ENCODE measurements around the gene GARIN5A.

The GARIN5A gene

DNA sequence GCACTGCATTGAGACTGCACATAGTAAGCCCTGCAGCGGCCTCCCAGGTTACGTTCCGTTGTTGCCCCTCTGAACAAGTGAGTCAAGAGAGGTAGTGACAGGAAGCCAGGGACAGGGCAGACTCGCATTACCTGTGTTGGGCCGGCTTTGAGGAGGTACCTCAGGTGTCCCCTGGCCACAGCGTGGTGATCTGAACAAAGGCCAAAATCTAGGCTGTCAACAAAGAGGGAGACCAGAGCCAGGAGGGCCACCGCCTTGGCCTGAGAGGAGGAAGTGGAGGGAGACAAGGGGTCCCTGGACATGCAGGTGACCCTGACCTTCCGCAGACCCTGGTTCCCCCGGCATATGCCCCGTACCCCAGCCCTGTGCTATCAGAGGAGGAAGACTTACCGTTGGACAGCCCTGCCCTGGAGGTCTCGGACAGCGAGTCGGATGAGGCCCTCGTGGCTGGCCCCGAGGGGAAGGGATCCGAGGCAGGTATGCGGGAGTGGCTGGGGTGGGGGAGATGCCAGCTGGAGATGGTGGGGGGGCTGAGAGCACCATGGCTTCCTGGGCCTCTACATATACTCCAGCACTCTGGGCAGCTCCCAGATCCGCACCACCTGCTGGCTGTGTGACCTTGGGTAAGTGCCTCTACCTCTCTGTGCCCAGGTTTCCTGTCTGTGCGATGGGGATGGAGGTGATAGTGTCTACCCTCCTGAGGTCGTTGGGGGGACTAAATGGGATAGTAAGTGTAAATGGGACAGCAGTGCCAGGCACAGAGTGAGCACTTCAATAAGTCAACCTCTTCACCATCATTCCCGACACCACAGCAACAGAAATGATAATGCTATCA, 53.2 kb downstream of the GARIN5A start:
- no peak for DNase-seq
- H3K4me3 ChIP-seq (ENCODE audit: low read depth, low read length) = no peak overlapping the region
- no peaks in the 10 kb centered on the region for H3K36me3 ChIP-seq (replicated peaks)
- in situ Hi-C loops (cut with HindIII; ENCODE audit: low pct_ligation_motif_present, low sequenced_read_pairs) = no loop called here
- TF ChIP-seq, protein P1, sequence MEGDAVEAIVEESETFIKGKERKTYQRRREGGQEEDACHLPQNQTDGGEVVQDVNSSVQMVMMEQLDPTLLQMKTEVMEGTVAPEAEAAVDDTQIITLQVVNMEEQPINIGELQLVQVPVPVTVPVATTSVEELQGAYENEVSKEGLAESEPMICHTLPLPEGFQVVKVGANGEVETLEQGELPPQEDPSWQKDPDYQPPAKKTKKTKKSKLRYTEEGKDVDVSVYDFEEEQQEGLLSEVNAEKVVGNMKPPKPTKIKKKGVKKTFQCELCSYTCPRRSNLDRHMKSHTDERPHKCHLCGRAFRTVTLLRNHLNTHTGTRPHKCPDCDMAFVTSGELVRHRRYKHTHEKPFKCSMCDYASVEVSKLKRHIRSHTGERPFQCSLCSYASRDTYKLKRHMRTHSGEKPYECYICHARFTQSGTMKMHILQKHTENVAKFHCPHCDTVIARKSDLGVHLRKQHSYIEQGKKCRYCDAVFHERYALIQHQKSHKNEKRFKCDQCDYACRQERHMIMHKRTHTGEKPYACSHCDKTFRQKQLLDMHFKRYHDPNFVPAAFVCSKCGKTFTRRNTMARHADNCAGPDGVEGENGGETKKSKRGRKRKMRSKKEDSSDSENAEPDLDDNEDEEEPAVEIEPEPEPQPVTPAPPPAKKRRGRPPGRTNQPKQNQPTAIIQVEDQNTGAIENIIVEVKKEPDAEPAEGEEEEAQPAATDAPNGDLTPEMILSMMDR (IDR thresholded peaks at IDR 0.05; ENCODE audit: low read depth, low read length, missing control alignments) = no peak
- no peak overlapping the region for H3K27ac ChIP-seq
- H3K27me3 ChIP-seq (replicated peaks) = peaks cover 10% of the 10 kb centered on the region

DNA sequence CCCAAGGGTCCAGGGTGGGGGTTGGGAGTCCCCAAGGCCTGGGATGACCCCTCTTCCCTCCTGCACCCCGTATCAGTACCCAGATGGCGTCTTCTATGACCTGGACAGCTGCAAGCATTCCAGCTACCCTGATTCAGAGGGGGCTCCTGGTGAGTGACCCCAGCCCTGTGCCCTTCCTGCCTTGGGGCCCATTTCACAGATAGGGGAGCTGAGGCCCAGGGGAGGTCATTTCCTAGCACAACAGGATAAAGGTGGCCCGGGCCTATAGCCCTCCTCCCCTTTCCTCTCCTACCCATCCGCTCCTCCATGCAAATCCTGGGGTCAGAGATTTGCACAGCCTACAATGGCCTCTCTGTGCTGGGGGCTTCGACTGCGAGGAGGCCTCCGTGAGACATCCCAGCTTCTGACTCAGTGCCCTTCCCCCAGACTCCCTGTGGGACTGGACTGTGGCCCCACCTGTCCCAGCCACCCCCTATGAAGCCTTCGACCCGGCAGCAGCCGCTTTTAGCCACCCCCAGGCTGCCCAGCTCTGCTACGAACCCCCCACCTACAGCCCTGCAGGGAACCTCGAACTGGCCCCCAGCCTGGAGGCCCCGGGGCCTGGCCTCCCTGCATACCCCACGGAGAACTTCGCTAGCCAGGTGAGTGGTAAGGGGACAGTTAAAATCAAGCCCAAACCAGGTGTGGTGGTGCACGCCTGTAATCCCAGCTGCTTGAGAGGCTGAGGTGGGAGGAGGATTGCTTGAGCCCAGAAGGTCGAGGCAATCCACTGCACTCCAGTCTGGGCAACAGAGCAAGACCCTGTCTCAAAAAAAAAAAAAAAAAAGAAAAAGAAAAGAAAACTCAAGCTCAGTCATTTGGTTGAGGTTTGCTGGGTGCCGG, 54.0 kb downstream of the GARIN5A start:
- in situ Hi-C loops (cut with HindIII; ENCODE audit: low pct_ligation_motif_present, low sequenced_read_pairs) = no loop called here
- H3K36me3 ChIP-seq (replicated peaks) = no peaks in the 10 kb centered on the region
- no peak overlapping the region for H3K27ac ChIP-seq
- DNase-seq = no peak
- TF ChIP-seq, protein P1 (IDR thresholded peaks at IDR 0.05; ENCODE audit: low read depth, low read length, missing control alignments) = no peak
- H3K27me3 ChIP-seq (replicated peaks) = peaks cover 12% of the 10 kb centered on the region
- no peak overlapping the region for H3K4me3 ChIP-seq (ENCODE audit: low read depth, low read length)

DNA sequence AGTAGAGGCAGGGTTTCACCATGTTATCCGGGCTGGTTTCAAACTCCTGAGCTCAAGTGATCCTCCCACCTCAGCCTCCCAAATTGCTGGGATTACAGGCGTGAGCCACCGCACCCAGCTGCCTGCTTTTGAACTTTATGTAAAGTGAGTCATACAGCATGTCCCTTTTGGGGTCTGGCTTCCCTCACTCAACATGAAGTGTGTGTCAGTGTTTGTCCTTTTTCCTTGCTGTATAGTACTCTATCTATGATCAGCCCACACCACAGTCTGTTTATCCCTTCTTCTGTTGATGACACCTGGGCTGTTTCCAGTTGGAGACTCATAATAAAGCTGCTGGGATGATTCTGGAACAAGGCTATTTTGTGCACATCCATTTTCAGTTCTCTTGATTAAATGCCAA, 55.8 kb downstream of the GARIN5A start:
- Histone ChIP-seq H3K27me3 (replicated peaks) (peaks cover 12% of the 10 kb centered on the region), H3K4me3 (ENCODE audit: low read depth, low read length) (no peak overlapping the region), H3K36me3 (replicated peaks) (no peaks in the 10 kb centered on the region), H3K27ac (no peak overlapping the region)
- in situ Hi-C loops (cut with HindIII; ENCODE audit: low pct_ligation_motif_present, low sequenced_read_pairs) = no loop called here
- DNase-seq = no peak
- TF ChIP-seq, protein P1 (IDR thresholded peaks at IDR 0.05; ENCODE audit: low read depth, low read length, missing control alignments) = no peak

DNA sequence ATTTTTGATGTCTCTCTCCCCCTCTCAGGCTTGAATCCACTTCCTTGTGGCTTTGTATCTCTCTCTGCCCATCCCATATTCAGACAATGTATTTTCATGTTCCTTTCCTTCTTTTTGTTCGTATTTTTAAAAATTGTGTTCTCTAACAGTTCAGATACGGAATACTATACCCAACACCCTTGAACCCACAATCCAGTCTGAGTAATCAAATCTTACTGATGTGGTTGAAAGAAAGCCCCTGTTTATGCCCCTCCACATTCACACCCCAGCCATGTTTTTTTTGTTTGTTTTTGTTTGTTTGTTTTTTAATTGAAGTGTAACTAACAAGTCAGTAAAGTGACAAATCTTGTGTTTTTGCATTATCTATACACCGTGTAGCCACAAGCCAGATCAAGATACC, 56.5 kb downstream of the GARIN5A start:
- no peaks in the 10 kb centered on the region for H3K36me3 ChIP-seq (replicated peaks)
- DNase-seq = no peak
- in situ Hi-C loops (cut with HindIII; ENCODE audit: low pct_ligation_motif_present, low sequenced_read_pairs) = no loop called here
- no peak overlapping the region for H3K27ac ChIP-seq
- H3K4me3 ChIP-seq (ENCODE audit: low read depth, low read length) = no peak overlapping the region
- peaks cover 12% of the 10 kb centered on the region for H3K27me3 ChIP-seq (replicated peaks)
- TF ChIP-seq, protein P1 (IDR thresholded peaks at IDR 0.05; ENCODE audit: low read depth, low read length, missing control alignments) = no peak

DNA sequence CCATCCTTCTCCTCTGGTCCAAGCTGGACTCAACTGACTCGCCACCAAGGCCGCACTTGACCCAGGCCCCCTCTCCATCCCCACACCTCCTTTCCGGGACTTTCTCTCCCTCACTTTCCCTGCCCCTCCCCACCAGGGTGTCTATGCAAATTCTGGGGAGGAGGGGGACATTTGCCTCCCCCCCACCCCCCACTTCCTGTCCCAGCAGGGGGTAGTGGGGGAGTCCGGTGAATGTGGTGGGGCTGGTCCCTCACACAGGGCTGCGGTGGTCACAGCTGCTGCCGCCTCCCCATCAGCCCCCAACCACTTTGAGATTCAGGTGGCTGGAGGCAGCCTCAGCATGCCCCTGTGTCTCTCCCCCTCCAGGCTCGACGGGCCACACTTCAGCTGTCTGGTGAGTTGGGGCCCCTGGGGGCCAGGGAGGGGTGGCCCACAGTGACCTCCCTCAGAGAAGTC, 57.0 kb downstream of the GARIN5A start:
- TF ChIP-seq, protein P1 (IDR thresholded peaks at IDR 0.05; ENCODE audit: low read depth, low read length, missing control alignments) = no peak
- no peak overlapping the region for H3K27ac ChIP-seq
- H3K36me3 ChIP-seq (replicated peaks) = no peaks in the 10 kb centered on the region
- H3K27me3 ChIP-seq (replicated peaks) = peaks cover 12% of the 10 kb centered on the region
- in situ Hi-C loops (cut with HindIII; ENCODE audit: low pct_ligation_motif_present, low sequenced_read_pairs) = no loop called here
- DNase-seq = no peak
- no peak overlapping the region for H3K4me3 ChIP-seq (ENCODE audit: low read depth, low read length)

All from brain microvascular endothelial cell (primary cell).